HepG2 (cell line): ENCODE results near the gene MTREX. TPM values are rescaled to one million over a fixed set of nuclear protein-coding genes. Genes with fewer than 3 reads are reported as not detected.

Experiments used
- CCAR2 ChIP-seq: fragments of 200-400 bp; formaldehyde crosslinking; optimal IDR thresholded peaks from 2 replicates; pipeline ENCODE3; 2018; ENCODE audit warnings: low read depth, mild to moderate bottlenecking, low read length, moderate library complexity
- FOXK1 ChIP-seq: sonication (generic); formaldehyde crosslinking; IDR thresholded peaks from 2 replicates; pipeline ENCODE4 v1.4.0; 2020; ENCODE audit warnings: low read depth, missing genetic modification reagents, borderline replicate concordance
- KLF9 ChIP-seq: IDR thresholded peaks from 2 replicates; pipeline ENCODE4 v1.6.1; 2016; ENCODE audit warnings: low read depth
- ONECUT2 ChIP-seq: sonication (generic); formaldehyde crosslinking; IDR thresholded peaks from 2 replicates; pipeline ENCODE4 v1.4.0; 2020; ENCODE audit warnings: missing genetic modification reagents
- PHF8 ChIP-seq: sonication (generic); formaldehyde crosslinking; IDR thresholded peaks from 2 replicates; pipeline ENCODE4 v1.5.0; 2020; ENCODE audit warnings: missing genetic modification reagents
- REPIN1 ChIP-seq: sonication (generic); formaldehyde crosslinking; IDR thresholded peaks from 2 replicates; pipeline ENCODE4 v1.8.0; 2022; ENCODE audit warnings: missing genetic modification reagents, low read depth, mild to moderate bottlenecking, borderline replicate concordance
- SNAPC4 ChIP-seq: sonication (generic); formaldehyde crosslinking; IDR thresholded peaks from 2 replicates; pipeline ENCODE4 v1.4.0; 2020; ENCODE audit warnings: mild to moderate bottlenecking, missing genetic modification reagents
- SOX5 ChIP-seq: IDR thresholded peaks from 2 replicates; pipeline ENCODE4 v1.6.1; 2016; ENCODE audit warnings: borderline replicate concordance
- SRSF1 ChIP-seq: fragments of 200-400 bp; formaldehyde crosslinking; optimal IDR thresholded peaks from 2 replicates; pipeline ENCODE3; 2017; ENCODE audit warnings: mild to moderate bottlenecking, low read depth, low read length, moderate library complexity
- THRA ChIP-seq: sonication (generic); formaldehyde crosslinking; IDR thresholded peaks from 2 replicates; pipeline ENCODE4 v1.4.0; 2020; ENCODE audit warnings: missing genetic modification reagents, borderline replicate concordance
- ZBED4 ChIP-seq: sonication (generic); formaldehyde crosslinking; IDR thresholded peaks from 2 replicates; pipeline ENCODE4 v1.4.0; 2020; ENCODE audit warnings: missing genetic modification reagents, borderline replicate concordance
- ZNF33B ChIP-seq: sonication (generic); formaldehyde crosslinking; IDR thresholded peaks from 2 replicates; pipeline ENCODE4 v1.5.1; 2020; ENCODE audit warnings: mild to moderate bottlenecking, missing genetic modification reagents
- ZNF510 ChIP-seq: sonication (generic); formaldehyde crosslinking; IDR thresholded peaks from 2 replicates; pipeline ENCODE4 v1.4.0; 2020; ENCODE audit warnings: low read depth, mild to moderate bottlenecking, missing genetic modification reagents
- ZNF564 ChIP-seq: sonication (generic); formaldehyde crosslinking; IDR thresholded peaks from 2 replicates; pipeline ENCODE4 v1.8.1; 2023; ENCODE audit warnings: mild to moderate bottlenecking, missing genetic modification reagents
- ZNF7 ChIP-seq: IDR thresholded peaks from 2 replicates; pipeline ENCODE4 v1.6.1; 2016; ENCODE audit warnings: missing biosample characterization, missing genetic modification reagents
- ZNF777 ChIP-seq: sonication (generic); formaldehyde crosslinking; IDR thresholded peaks from 2 replicates; pipeline ENCODE4 v1.4.0; 2020; ENCODE audit warnings: missing genetic modification reagents
- ZNF780A ChIP-seq: sonication (generic); formaldehyde crosslinking; IDR thresholded peaks from 2 replicates; pipeline ENCODE4 v1.8.0; 2022; ENCODE audit warnings: mild to moderate bottlenecking, missing genetic modification reagents, moderate library complexity
- ZSCAN12 ChIP-seq: sonication (generic); formaldehyde crosslinking; IDR thresholded peaks from 2 replicates; pipeline ENCODE4 v1.9.0; 2021; ENCODE audit warnings: mild to moderate bottlenecking, missing genetic modification reagents
- polyA plus RNA-seq, 8 experiments: library from polyadenylated mRNA; depleted of rRNA in 3 of 8; stranded (reverse) in 7 of 8; unstranded in 1 of 8; fragments of >200 nt; fragmentation: Illumina TruSeq in 4 of 8; extraction: Trizol in 4 of 8; gene quantifications; 2 replicates each; pipeline versions ENCODE4 v1.2.1 to v1.2.3, GENCODE V29; 2011 to 2016; ENCODE audit warnings: low read depth in 4 of 8, missing spikeins in 1 of 8, mixed read lengths in 1 of 8; ENCODE audit not compliant: insufficient read depth in 1 of 8
- total RNA-seq, 5 experiments: library from RNA; depleted of rRNA; stranded (reverse); fragments of >200 nt; fragmentation: Illumina TruSeq; extraction: Trizol; gene quantifications; 2 replicates each; pipeline ENCODE4 v1.2.3, GENCODE V29; 2016; ENCODE audit warnings: low read depth in 1 of 5

The MTREX gene
- total and polyA plus RNA-seq, 2 of the 13 experiments (the other 11 are each of a cell fraction or from before 2014, with no cell fraction given) = 16.4 to 91.5 TPM

- TF ChIP-seq SNAPC4 = no peak
- TF ChIP-seq ZNF33B (CRISPR knock-in tag) = peak; percentile 16; the same call in 1 of the 2 replicates
- 0 out of 2 replicates have a peak, but pooled peaks have one; percentile 13 for TF ChIP-seq ONECUT2 (CRISPR knock-in tag)
- TF ChIP-seq ZSCAN12 = peak; percentile 16; the same call in 1 of the 2 replicates
- TF ChIP-seq THRA (CRISPR knock-in tag) = peak; percentile 9; the same call in 1 of the 2 replicates
- peak; percentile 31; the same call in 1 of the 2 replicates for TF ChIP-seq SOX5 (CRISPR knock-in tag)
- TF ChIP-seq ZNF777 (CRISPR knock-in tag) = peak; percentile 93; the same call in 1 of the 2 replicates
- TF ChIP-seq ZBED4 (CRISPR knock-in tag) = peak; percentile 20; the same call in 1 of the 2 replicates
- TF ChIP-seq ZNF564 (CRISPR knock-in tag) = peak; percentile 60
- TF ChIP-seq ZNF510 (CRISPR knock-in tag) = 0 out of 2 replicates have a peak, but pooled peaks have one; percentile 54
- TF ChIP-seq KLF9 (CRISPR knock-in tag) = 0 out of 2 replicates have a peak, but pooled peaks have one; percentile 80
- 0 out of 2 replicates have a peak, but pooled peaks have one; percentile 65 for TF ChIP-seq ZNF780A (CRISPR knock-in tag)
- 0 out of 2 replicates have a peak, but pooled peaks have one; percentile 26 for TF ChIP-seq FOXK1 (CRISPR knock-in tag)
- TF ChIP-seq CCAR2 = peak; percentile 35
- TF ChIP-seq SRSF1 = peak; percentile 8
- peak; percentile 97 for TF ChIP-seq PHF8 (CRISPR knock-in tag)
- no peak for TF ChIP-seq ZNF7 (CRISPR knock-in tag)
- TF ChIP-seq REPIN1 (CRISPR knock-in tag) = peak; percentile 39; the same call in 1 of the 2 replicates
These were observed at the start of gene MTREX, which contains the start of gene DHX29 (continued) for GRCh38 chr5:55307383-55308253.
